HEK293 (cell line): ENCODE data around the gene KCNK1.

Experiments used
- CTCF ChIA-PET: fragments of 350-600 bp; formaldehyde crosslinking; extraction: SDS; loops from one replicate; lab custom pipeline; 2021; ENCODE audit warnings: antibody characterized with exemption; lab: Yijun Ruan, JAX
- POLR2A ChIA-PET: fragments of 300-600 bp; formaldehyde crosslinking; extraction: SDS; loops from one replicate; lab custom pipeline; 2020; ENCODE audit warnings: antibody characterized with exemption, inconsistent platforms; lab: Yijun Ruan, JAX
- H3K27ac ChIP-seq: fragments of 200-500 bp; sonication (Bioruptor generic); 2 replicates; pipeline ENCODE4 v1.5.1; 2014; ENCODE audit warnings: low read depth, low read length, control low read depth, inconsistent platforms; ENCODE audit errors: extremely low read depth
- H3K36me3 ChIP-seq, 2 experiments: fragments of 200-500 bp in 1 of 2; sonication (Bioruptor generic) in 1 of 2; 1 replicate in 1 of 2; 2 replicates in 1 of 2; pipeline ENCODE4 v1.5.1; 2014 to 2017; ENCODE audit warnings: inconsistent platforms in 2 of 2, low read length in 2 of 2; ENCODE audit not compliant: control insufficient read depth in 2 of 2, insufficient read depth in 1 of 2
- H3K4me1 ChIP-seq: fragments of 200-500 bp; sonication (Bioruptor generic); 2 replicates; pipeline ENCODE4 v1.5.1; 2014; ENCODE audit warnings: mild to moderate bottlenecking, low read length, inconsistent platforms; ENCODE audit not compliant: control insufficient read depth, insufficient read depth
- H3K4me3 ChIP-seq: 2 replicates; pipeline ENCODE4 v1.5.1; 2011; ENCODE audit warnings: low read depth, mild to moderate bottlenecking, control low read depth, low read length, moderate library complexity
- H3K9me3 ChIP-seq: fragments of 200-500 bp; sonication (Bioruptor generic); 2 replicates; pipeline ENCODE4 v1.5.1; 2014; ENCODE audit warnings: low read depth, low read length, inconsistent platforms; ENCODE audit not compliant: control insufficient read depth, insufficient read depth
- FEZF1 ChIP-seq: fragments of 450-650 bp; formaldehyde crosslinking; IDR thresholded peaks from 2 replicates; pipeline ENCODE4 v1.5.1; 2016; ENCODE audit warnings: missing biosample characterization, missing genetic modification characterization
- ZNF132 ChIP-seq: fragments of 450-650 bp; formaldehyde crosslinking; IDR thresholded peaks from 2 replicates; pipeline ENCODE4 v1.5.1; 2017; ENCODE audit warnings: missing biosample characterization, missing genetic modification characterization, borderline replicate concordance
- ZNF19 ChIP-seq: fragments of 450-650 bp; formaldehyde crosslinking; IDR thresholded peaks from 2 replicates; pipeline ENCODE4; 2016; ENCODE audit warnings: missing biosample characterization, missing genetic modification characterization, low read depth
- ZNF48 ChIP-seq: fragments of 450-650 bp; formaldehyde crosslinking; IDR thresholded peaks from 2 replicates; pipeline ENCODE4 v1.5.1; 2016; ENCODE audit warnings: missing biosample characterization, missing genetic modification characterization
- ZNF561 ChIP-seq: fragments of 450-650 bp; IDR thresholded peaks from 2 replicates; pipeline ENCODE4 v1.5.1; 2018; ENCODE audit warnings: missing biosample characterization, missing genetic modification characterization, borderline replicate concordance
- ZNF610 ChIP-seq: fragments of 450-650 bp; formaldehyde crosslinking; IDR thresholded peaks from 2 replicates; pipeline ENCODE4 v1.5.1; 2016; ENCODE audit warnings: missing biosample characterization, missing genetic modification characterization, borderline replicate concordance
- ZNF792 ChIP-seq: fragments of 450-650 bp; formaldehyde crosslinking; IDR thresholded peaks from 2 replicates; pipeline ENCODE4 v1.5.1; 2016; ENCODE audit warnings: missing biosample characterization, missing genetic modification characterization

The KCNK1 gene

DNA sequence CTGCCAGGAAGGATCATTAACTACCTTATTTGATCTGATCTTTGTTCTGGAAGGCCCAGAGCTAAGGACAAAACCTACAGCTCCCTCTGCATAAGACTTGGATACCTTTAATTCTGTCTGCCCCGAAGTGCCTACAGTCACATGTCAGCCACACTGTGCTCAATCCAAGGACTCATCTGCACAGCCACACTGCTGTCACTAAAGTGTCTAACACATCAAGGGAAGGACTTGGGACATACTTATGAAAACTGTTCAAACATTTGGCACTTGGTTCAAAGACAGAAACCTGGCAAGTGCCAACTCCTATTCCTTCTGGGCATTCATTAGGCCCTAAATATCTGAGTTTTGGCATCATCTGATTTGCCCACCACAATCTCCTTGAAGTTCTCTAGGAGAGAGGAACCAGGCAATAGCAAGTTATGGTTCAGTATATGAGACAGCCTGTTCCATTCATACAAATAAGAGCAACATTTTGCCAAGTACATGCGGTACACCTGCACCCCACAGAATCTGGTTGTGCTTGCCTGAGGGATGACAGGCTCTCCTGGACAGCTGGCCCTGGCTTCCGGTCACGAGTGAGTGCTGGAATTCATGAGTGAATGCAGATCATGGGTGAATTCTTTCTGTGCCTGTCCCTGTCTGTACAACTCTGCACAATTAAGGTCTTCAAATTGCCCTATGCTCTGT is 105.9 kb downstream of the KCNK1 start:
- H3K27ac ChIP-seq, result no peak overlapping the region
- ChIA-PET POLR2A (interaction anchor here (1.6 kb wide), 1 partner anchor 12 kb away, joined by 5 read pairs; no protein-coding TSS in a partner anchor), CTCF (interaction anchor here (0.7 kb wide), 1 partner anchor 346 kb away, joined by 3 read pairs; no protein-coding TSS in a partner anchor)
- TF ChIP-seq ZNF792 (tag by site-specific recombination) (no peak), ZNF561 (tag by site-specific recombination) (no peak), ZNF610 (tag by site-specific recombination) (no peak), ZNF132 (no peak)
- no peaks in the 10 kb centered on the region for H3K9me3 ChIP-seq
- H3K4me1 ChIP-seq, result no peaks in the 10 kb centered on the region
- H3K36me3 ChIP-seq, result no peaks in the 10 kb centered on the region
- H3K4me3 ChIP-seq, result no peak overlapping the region

DNA sequence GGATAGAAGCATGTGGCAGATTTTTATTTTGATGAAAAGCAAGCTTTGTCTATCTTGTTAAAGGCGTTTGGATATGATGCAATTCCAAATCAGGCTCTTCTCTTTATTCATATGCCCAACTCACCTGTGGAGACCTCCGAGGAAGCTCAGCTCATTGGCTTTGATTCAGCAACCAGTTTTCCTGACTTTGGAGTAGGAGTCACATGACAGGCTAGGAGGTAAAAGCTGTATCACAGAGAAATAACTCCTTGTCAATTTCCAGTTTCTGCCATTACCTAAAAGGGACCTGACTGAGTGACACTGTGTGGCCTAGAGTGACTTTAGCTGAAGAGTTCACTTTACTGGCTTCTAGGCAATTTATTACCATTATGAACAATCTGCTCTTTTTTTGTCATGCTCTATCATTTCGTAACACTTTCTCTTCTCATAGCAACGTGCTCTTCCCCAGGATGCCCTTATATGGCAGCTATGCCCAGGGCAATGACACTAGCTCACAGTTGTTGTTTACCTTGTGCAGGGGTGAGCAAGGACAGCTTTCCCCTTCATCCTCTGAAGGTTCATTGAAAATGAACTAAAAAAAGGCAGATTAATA is 107.2 kb downstream of the KCNK1 start:
- peak; percentile 53 for TF ChIP-seq FEZF1 (tag by site-specific recombination)
- no peak for TF ChIP-seq ZNF19 (tag by site-specific recombination)
- TF ChIP-seq ZNF48 (tag by site-specific recombination), result no peak
- no peak overlapping the region for H3K4me3 ChIP-seq
- ChIA-PET POLR2A (interaction anchor here (1.6 kb wide), 1 partner anchor 13 kb away, joined by 5 read pairs; no protein-coding TSS in a partner anchor), CTCF (interaction anchor here (0.5 to 1.5 kb wide), 3 partner anchors 11 to 70 kb away, joined by 3 to 4 read pairs (median 3); no protein-coding TSS in a partner anchor)
- H3K4me1 ChIP-seq, result no peaks in the 10 kb centered on the region
- H3K27ac ChIP-seq, result no peak overlapping the region
- no peaks in the 10 kb centered on the region for H3K36me3 ChIP-seq
- H3K9me3 ChIP-seq, result no peaks in the 10 kb centered on the region
